Ovary (tissue), 9 donors: ENCODE data around the gene S100A16. TPM values are rescaled to one million over a fixed set of nuclear protein-coding genes. Genes with fewer than 3 reads are reported as not detected.
A peak's percentile ranks its signal among the peaks of the same experiment; 100 is the strongest.
"Not testable (repeated sequence)": the region's sequence is repeated elsewhere in the genome, so short reads cannot be mapped to it uniquely, and the experiment has no call there.

Experiments used
- DNase-seq, 5 donors: peaks; one replicate each; pipeline ENCODE4 v3.0.0-alpha.2; 2019 to 2020
- H3K27ac ChIP-seq, 2 donors: fragments of 200-600 bp; one replicate each; pipeline versions ENCODE4 v1.5.1 to v1.8.0; 2019 to 2022
- H3K27me3 ChIP-seq: fragments of 200-600 bp; one replicate; pipeline ENCODE4 v1.8.0; 2022
- H3K36me3 ChIP-seq: fragments of 200-600 bp; sonication (generic); one replicate; pipeline ENCODE4 v1.5.1; 2019
- H3K4me1 ChIP-seq: one replicate; pipeline ENCODE4 v1.8.1; 2013; ENCODE audit warnings: mild to moderate bottlenecking, moderate library complexity; ENCODE audit not compliant: insufficient read depth
- H3K4me3 ChIP-seq: fragments of 200-600 bp; sonication (generic); one replicate; pipeline ENCODE4 v1.5.1; 2017
- H3K9me3 ChIP-seq, 2 donors: fragments of 200-600 bp in 1 of 2; sonication (generic) in 1 of 2; one replicate each; pipeline versions ENCODE4 v1.5.1 to v1.8.1; 2013 to 2019; ENCODE audit warnings: mild to moderate bottlenecking in 1 of 2, moderate library complexity in 1 of 2
- CTCF ChIP-seq, 3 donors: fragments of 450-650 bp in 2 of 3; fragments of 200-600 bp in 1 of 3; IDR thresholded peaks; one replicate each; pipeline versions ENCODE4 v1.5.1 to v1.8.0; 2016 to 2022; ENCODE audit warnings: antibody characterized with exemption in 3 of 3, mild to moderate bottlenecking in 1 of 3
- EP300 ChIP-seq: sonication (generic); formaldehyde crosslinking; IDR thresholded peaks from one replicate; pipeline ENCODE4 v1.6.1; 2017; ENCODE audit warnings: antibody characterized with exemption
- POLR2A ChIP-seq: fragments of 450-650 bp; IDR thresholded peaks from one replicate; pipeline ENCODE4 v1.6.1; 2017; ENCODE audit warnings: antibody characterized with exemption, mild to moderate bottlenecking, moderate library complexity
- WGBS, 3 donors: extraction: QIAGEN DNeasy Blood & Tissue Kit in 1 of 3; methylation state at CpG; one replicate each; pipeline versions ENCODE4 v1.1.5 to v1.1.7; 2013 to 2017; 5-methylcytosine and 5-hydroxymethylcytosine counted together
- intact Hi-C, 4 donors: fragments of 100-400 bp; cut with DNase I; formaldehyde crosslinking; loops; one replicate each; pipeline versions ENCODE4 v1.11.0 to v1.15.1; 2022 to 2023
- polyA plus RNA-seq, 2 donors: library from polyadenylated mRNA; stranded (reverse); fragments of 200-250 nt in 1 of 2; fragments of 350-450 nt in 1 of 2; fragmentation: Illumina TruSeq in 1 of 2; extraction: RNeasy Lipid Tissue Mini Kit (QIAGEN cat#74804) in 1 of 2; gene quantifications; one replicate each; pipeline ENCODE4 v1.2.3, GENCODE V29; 2013 to 2014
- total RNA-seq, 7 donors: library from RNA; depleted of rRNA in 2 of 7; stranded (reverse); fragments of >200 nt in 2 of 7; fragmentation: NEBNext Ultra II Directional in 3 of 7; extraction: Animal tissue kit (Norgen Biotek cat#: 25700) in 3 of 7; gene quantifications; one replicate each; pipeline versions ENCODE4 v1.1.0 to v1.2.4, GENCODE V29; 2016 to 2023
- donor health status: DM: no; HTN: no; CAD: no; lungs with moderate emphysema.
- donor health status: DM: no; HTN: no; CAD: no.
- donor health status: Bipolar disorder and iron deficiency.
- donor health status: DM: yes; HTN: yes; CAD: no.
- donor health status: DM: no; HTN: no; CAD: no.
- donor health status: DM: yes; HTN: yes; CAD: no.

S100A16 gene
- total and polyA plus RNA-seq, 9 donors, result 40.7 to 200 (median 81.0) TPM

- Histone ChIP-seq H3K4me3 (no peak within 1 kb of the TSS), H3K27ac (peak within 1 kb of the TSS; percentile 83 to 90), H3K27me3 (no peaks in the 10 kb centered on the region), H3K36me3 (no peaks in the 10 kb centered on the region), H3K4me1 (peaks cover 18% of the 10 kb centered on the region), H3K9me3 (no peaks in the 10 kb centered on the region)
- DNase-seq, result peak; percentile 63 to 71 (median 69)
- 49 to 53% (median 52%) methylated on average over 8 of the region's 8 CpGs for WGBS, 3 donors
- intact Hi-C loops, result loop anchor here (1.0 to 10.0 kb wide), 5 partner anchors 29 to 213 kb away; partner anchors contain the start of gene S100A9 (in 1 of the 4)
- TF ChIP-seq CTCF (IDR thresholded peaks at IDR 0.05) (no peak), EP300 (no peak), POLR2A (no peak)
Measured at GRCh38 chr1:153565529-153566374, 47.2 kb downstream of the S100A16 start, which contains the start of gene S100A2. TSS of gene S100A2 (minus strand) at chr1:153565844. CDS start at chr1:153563877, 1,967 bp downstream.

GRCh38 chr1:153563991-153564390 is 48.9 kb downstream of the S100A16 start:
- intact Hi-C loops, result loop anchor here in 1 of 4 donors (5.0 to 10.0 kb wide), 2 partner anchors 52 to 209 kb away; partner anchors contain the start of gene S100A9
- no peak overlapping the region for H3K4me3 ChIP-seq
- peak in 1 of 5 donors; percentile 22 for DNase-seq
- H3K4me1 ChIP-seq, result peaks cover 20% of the 10 kb centered on the region
- H3K27ac ChIP-seq, result no peak overlapping the region
- H3K27me3 ChIP-seq, result no peaks in the 10 kb centered on the region
- H3K9me3 ChIP-seq, result no peaks in the 10 kb centered on the region
- 85 to 93% (median 86%) methylated on average over 5 to 7 of the region's 7 CpGs for WGBS, 3 donors
- TF ChIP-seq POLR2A, result no peak
- TF ChIP-seq CTCF (IDR thresholded peaks at IDR 0.05), result no peak
- no peak for TF ChIP-seq EP300
- H3K36me3 ChIP-seq, result no peaks in the 10 kb centered on the region

GRCh38 chr1:153563483-153563901 is 49.4 kb downstream of the S100A16 start:
- Histone ChIP-seq H3K36me3 (no peaks in the 10 kb centered on the region), H3K4me3 (no peak overlapping the region), H3K27ac (no peak overlapping the region), H3K27me3 (no peaks in the 10 kb centered on the region), H3K4me1 (peaks cover 20% of the 10 kb centered on the region), H3K9me3 (no peaks in the 10 kb centered on the region)
- intact Hi-C loops, result loop anchor here in 1 of 4 donors (5.0 to 10.0 kb wide), 2 partner anchors 51 to 209 kb away; partner anchors contain the start of gene S100A9
- 66 to 69% (median 66%) methylated on average over 6 of the region's 6 CpGs for WGBS, 3 donors
- TF ChIP-seq EP300, result no peak
- TF ChIP-seq POLR2A, result no peak
- no peak for TF ChIP-seq CTCF (IDR thresholded peaks at IDR 0.05)
- peak in 1 of 5 donors; percentile 22 for DNase-seq

GRCh38 chr1:153562021-153562420 is 50.9 kb downstream of the S100A16 start:
- not testable (repeated sequence) for H3K27ac ChIP-seq, H3K9me3 ChIP-seq, H3K27me3 ChIP-seq, H3K4me3 ChIP-seq, H3K36me3 ChIP-seq
- peak in 1 of 5 donors; percentile 4 for DNase-seq
- intact Hi-C loops, result loop anchor here in 1 of 4 donors (5.0 to 10.0 kb wide), 2 partner anchors 50 to 207 kb away; partner anchors contain the start of gene S100A9
- WGBS, 3 donors, result 90 to 92% (median 91%) methylated on average over 3 of the region's 3 CpGs
- peaks cover 20% of the 10 kb centered on the region for H3K4me1 ChIP-seq
